Astrocyte (in vitro differentiated cells and primary cell): ENCODE data around the gene OPCML.

Experiments used
- CTCF ChIP-seq: IDR thresholded peaks from 2 replicates; pipeline ENCODE4 v1.5.1; 2011; ENCODE audit warnings: low read depth, mild to moderate bottlenecking, inconsistent platforms, low read length, moderate library complexity; ENCODE audit not compliant: insufficient read depth
- EZH2 ChIP-seq: IDR thresholded peaks from 2 replicates; pipeline ENCODE4 v1.6.1; 2012; ENCODE audit warnings: mild to moderate bottlenecking, low read length, inconsistent platforms; ENCODE audit not compliant: insufficient read depth

GRCh38 chr11:132665205-132665604 is 867.1 kb downstream of the OPCML start:
- no peak for TF ChIP-seq CTCF
- TF ChIP-seq EZH2: no peak
